Measurements from ENCODE around the gene SNPH.

GRCh38 chr20:1334761-1335160 lies 68.7 kb downstream of the SNPH start:
- no peak for TF ChIP-seq POLR2AphosphoS5 (IDR thresholded peaks at IDR 0.05)
- no peak for TF ChIP-seq CTCF (IDR thresholded peaks at IDR 0.05)
- TF ChIP-seq EP300 (IDR thresholded peaks at IDR 0.05), result no peak
- no peak for TF ChIP-seq POLR2A (IDR thresholded peaks at IDR 0.05)
